ENCODE data around the gene HCK.

HCK gene

GRCh38 chr20:32050324-32050841 is 1.7 kb upstream of the HCK start:
- no peaks in the 10 kb centered on the region for H3K9me3 ChIP-seq (ENCODE audit: control insufficient read depth, low read length)
- no peak overlapping the region for H3K4me3 ChIP-seq (ENCODE audit: extremely low read depth, insufficient read depth, low read length, poor library complexity, severe bottlenecking)
- H3K4me1 ChIP-seq (ENCODE audit: control insufficient read depth, insufficient read depth, low read length, poor library complexity, severe bottlenecking), result no peaks in the 10 kb centered on the region
- 70 to 86% methylated on average over 1 to 2 of the region's 4 CpGs for WGBS, 2 experiments (ENCODE audit: insufficient coverage in 2 of 2)
- no peaks in the 10 kb centered on the region for H3K36me3 ChIP-seq (ENCODE audit: control insufficient read depth, insufficient read depth, low read length)
- no peak overlapping the region for H3K27ac ChIP-seq (ENCODE audit: low read depth, low read length, severe bottlenecking)

- H3K27ac ChIP-seq (ENCODE audit: low read depth, low read length, severe bottlenecking), result no peak overlapping the region
- 56 to 61% methylated on average over 6 to 13 of the region's 17 CpGs for WGBS, 2 experiments (ENCODE audit: insufficient coverage in 2 of 2)
These were observed 1.0 kb upstream of the HCK start for GRCh38 chr20:32050851-32051556.

GRCh38 chr20:32051720-32052089 is 337 bp upstream of the HCK start:
- WGBS, 2 experiments (ENCODE audit: insufficient coverage in 2 of 2), result 67 to 68% methylated on average over 9 to 14 of the region's 14 CpGs

More at GRCh38 chr20:32050851-32051556, 1.0 kb upstream of the HCK start:
- Histone ChIP-seq H3K9me3 (ENCODE audit: control insufficient read depth, low read length) (no peaks in the 10 kb centered on the region), H3K4me1 (ENCODE audit: control insufficient read depth, insufficient read depth, low read length, poor library complexity, severe bottlenecking) (no peaks in the 10 kb centered on the region), H3K4me3 (ENCODE audit: extremely low read depth, insufficient read depth, low read length, poor library complexity, severe bottlenecking) (no peak overlapping the region), H3K36me3 (ENCODE audit: control insufficient read depth, insufficient read depth, low read length) (no peaks in the 10 kb centered on the region)

GRCh38 chr20:32052778-32053362 is 828 bp downstream of the HCK start:
- Histone ChIP-seq H3K9me3 (ENCODE audit: control insufficient read depth, low read length) (no peaks in the 10 kb centered on the region), H3K4me1 (ENCODE audit: control insufficient read depth, insufficient read depth, low read length, poor library complexity, severe bottlenecking) (no peaks in the 10 kb centered on the region), H3K36me3 (ENCODE audit: control insufficient read depth, insufficient read depth, low read length) (no peaks in the 10 kb centered on the region), H3K4me3 (ENCODE audit: extremely low read depth, insufficient read depth, low read length, poor library complexity, severe bottlenecking) (peak overlapping the region; percentile 23), H3K27ac (ENCODE audit: low read depth, low read length, severe bottlenecking) (no peak overlapping the region)
- WGBS, 2 experiments (ENCODE audit: insufficient coverage in 2 of 2), result 20 to 33% methylated on average over 5 to 13 of the region's 22 CpGs

More at GRCh38 chr20:32051720-32052089, 337 bp upstream of the HCK start:
- Histone ChIP-seq H3K36me3 (ENCODE audit: control insufficient read depth, insufficient read depth, low read length) (no peaks in the 10 kb centered on the region), H3K9me3 (ENCODE audit: control insufficient read depth, low read length) (no peaks in the 10 kb centered on the region), H3K27ac (ENCODE audit: low read depth, low read length, severe bottlenecking) (no peak overlapping the region), H3K4me3 (ENCODE audit: extremely low read depth, insufficient read depth, low read length, poor library complexity, severe bottlenecking) (no peak overlapping the region), H3K4me1 (ENCODE audit: control insufficient read depth, insufficient read depth, low read length, poor library complexity, severe bottlenecking) (no peaks in the 10 kb centered on the region)

- Histone ChIP-seq H3K36me3 (ENCODE audit: control insufficient read depth, insufficient read depth, low read length) (no peaks in the 10 kb centered on the region), H3K9me3 (ENCODE audit: control insufficient read depth, low read length) (no peaks in the 10 kb centered on the region), H3K4me1 (ENCODE audit: control insufficient read depth, insufficient read depth, low read length, poor library complexity, severe bottlenecking) (no peaks in the 10 kb centered on the region), H3K4me3 (ENCODE audit: extremely low read depth, insufficient read depth, low read length, poor library complexity, severe bottlenecking) (no peak overlapping the region), H3K27ac (ENCODE audit: low read depth, low read length, severe bottlenecking) (no peak overlapping the region)
- 88 to 91% methylated on average over 3 of the region's 3 CpGs for WGBS, 2 experiments (ENCODE audit: insufficient coverage in 2 of 2)
These were observed 1.6 kb downstream of the HCK start for GRCh38 chr20:32053648-32054047.

- Histone ChIP-seq H3K9me3 (ENCODE audit: control insufficient read depth, low read length) (no peaks in the 10 kb centered on the region), H3K36me3 (ENCODE audit: control insufficient read depth, insufficient read depth, low read length) (no peaks in the 10 kb centered on the region), H3K4me1 (ENCODE audit: control insufficient read depth, insufficient read depth, low read length, poor library complexity, severe bottlenecking) (no peaks in the 10 kb centered on the region), H3K4me3 (ENCODE audit: extremely low read depth, insufficient read depth, low read length, poor library complexity, severe bottlenecking) (no peak overlapping the region), H3K27ac (ENCODE audit: low read depth, low read length, severe bottlenecking) (no peak overlapping the region)
- 81 to 92% methylated on average over 5 to 7 of the region's 10 CpGs for WGBS, 2 experiments (ENCODE audit: insufficient coverage in 2 of 2)
These were observed 4.9 kb downstream of the HCK start for GRCh38 chr20:32056708-32057483.

- Histone ChIP-seq H3K9me3 (ENCODE audit: control insufficient read depth, low read length) (no peaks in the 10 kb centered on the region), H3K27ac (ENCODE audit: low read depth, low read length, severe bottlenecking) (no peak overlapping the region), H3K36me3 (ENCODE audit: control insufficient read depth, insufficient read depth, low read length) (no peaks in the 10 kb centered on the region), H3K4me1 (ENCODE audit: control insufficient read depth, insufficient read depth, low read length, poor library complexity, severe bottlenecking) (peaks cover 6% of the 10 kb centered on the region), H3K4me3 (ENCODE audit: extremely low read depth, insufficient read depth, low read length, poor library complexity, severe bottlenecking) (no peak overlapping the region)
- 84 to 86% methylated on average over 7 to 8 of the region's 8 CpGs for WGBS, 2 experiments (ENCODE audit: insufficient coverage in 2 of 2)
These were observed 5.7 kb downstream of the HCK start for GRCh38 chr20:32057656-32058184.

- H3K27ac ChIP-seq (ENCODE audit: low read depth, low read length, severe bottlenecking), result no peak overlapping the region
- H3K4me3 ChIP-seq (ENCODE audit: extremely low read depth, insufficient read depth, low read length, poor library complexity, severe bottlenecking), result no peak overlapping the region
- no peaks in the 10 kb centered on the region for H3K36me3 ChIP-seq (ENCODE audit: control insufficient read depth, insufficient read depth, low read length)
- H3K4me1 ChIP-seq (ENCODE audit: control insufficient read depth, insufficient read depth, low read length, poor library complexity, severe bottlenecking), result peaks cover 7% of the 10 kb centered on the region
- H3K9me3 ChIP-seq (ENCODE audit: control insufficient read depth, low read length), result no peaks in the 10 kb centered on the region
- 91% methylated on average over 1 of the region's 1 CpG; no CpG with 5 or more reads in 1 of the 2 experiments for WGBS, 2 experiments (ENCODE audit: insufficient coverage in 2 of 2)
These were observed 7.1 kb downstream of the HCK start for GRCh38 chr20:32059189-32059588.

GRCh38 chr20:32062776-32063170 is 10.7 kb downstream of the HCK start:
- Histone ChIP-seq H3K9me3 (ENCODE audit: control insufficient read depth, low read length) (no peaks in the 10 kb centered on the region), H3K36me3 (ENCODE audit: control insufficient read depth, insufficient read depth, low read length) (no peaks in the 10 kb centered on the region), H3K4me1 (ENCODE audit: control insufficient read depth, insufficient read depth, low read length, poor library complexity, severe bottlenecking) (peaks cover 12% of the 10 kb centered on the region), H3K27ac (ENCODE audit: low read depth, low read length, severe bottlenecking) (no peak overlapping the region), H3K4me3 (ENCODE audit: extremely low read depth, insufficient read depth, low read length, poor library complexity, severe bottlenecking) (no peak overlapping the region)
- 67 to 84% methylated on average over 1 to 3 of the region's 4 CpGs for WGBS, 2 experiments (ENCODE audit: insufficient coverage in 2 of 2)

- WGBS, 2 experiments (ENCODE audit: insufficient coverage in 2 of 2), result 73 to 75% methylated on average over 1 of the region's 4 CpGs
- Histone ChIP-seq H3K27ac (ENCODE audit: low read depth, low read length, severe bottlenecking) (no peak overlapping the region), H3K4me1 (ENCODE audit: control insufficient read depth, insufficient read depth, low read length, poor library complexity, severe bottlenecking) (peaks cover 12% of the 10 kb centered on the region)
These were observed 11.7 kb downstream of the HCK start for GRCh38 chr20:32063695-32064094.

More at GRCh38 chr20:32063695-32064094, 11.7 kb downstream of the HCK start:
- no peak overlapping the region for H3K4me3 ChIP-seq (ENCODE audit: extremely low read depth, insufficient read depth, low read length, poor library complexity, severe bottlenecking)
- H3K9me3 ChIP-seq (ENCODE audit: control insufficient read depth, low read length), result no peaks in the 10 kb centered on the region
- no peaks in the 10 kb centered on the region for H3K36me3 ChIP-seq (ENCODE audit: control insufficient read depth, insufficient read depth, low read length)
